K562 (cell line): Measurements from ENCODE around the gene BEST2. TPM values are rescaled to one million over a fixed set of nuclear protein-coding genes. Genes with fewer than 3 reads are reported as not detected.
A peak's percentile ranks its signal among the peaks of the same experiment; 100 is the strongest.

Experiments used
- CBX1 ChIP-seq: sonication (generic); IDR thresholded peaks from 2 replicates; pipeline ENCODE4 v1.6.1; 2016; ENCODE audit warnings: antibody characterized with exemption, low read depth, mild to moderate bottlenecking
- CHCHD3 ChIP-seq: fragments of 250-450 bp; sonication (Bioruptor Pico); IDR thresholded peaks from 2 replicates; pipeline ENCODE4 v2.1.2; 2022; ENCODE audit warnings: mild to moderate bottlenecking
- CREB1 ChIP-seq, 2 experiments: sonication (generic) in 1 of 2; formaldehyde crosslinking in 1 of 2; IDR thresholded peaks; 2 replicates each; pipeline versions ENCODE4 v1.6.1 to v1.8.0; 2012 to 2022; ENCODE audit warnings: inconsistent platforms in 1 of 2, mild to moderate bottlenecking in 1 of 2, missing genetic modification reagents in 1 of 2, moderate library complexity in 1 of 2
- CREBBP ChIP-seq: IDR thresholded peaks from one replicate; pipeline ENCODE4 v1.6.1; 2012; ENCODE audit warnings: low read depth, mild to moderate bottlenecking, control low read depth, inconsistent platforms, low read length
- DNMT1 ChIP-seq: fragments of 450-650 bp; IDR thresholded peaks from 2 replicates; pipeline ENCODE4 v1.6.1; 2016; ENCODE audit warnings: antibody characterized with exemption, mild to moderate bottlenecking
- FOXA1 ChIP-seq: fragments of 450-650 bp; IDR thresholded peaks from 2 replicates; pipeline ENCODE4 v1.6.1; 2016; ENCODE audit warnings: mild to moderate bottlenecking, borderline replicate concordance
- KLF6 ChIP-seq: fragments of 250-450 bp; sonication (Bioruptor Pico); IDR thresholded peaks from 2 replicates; pipeline ENCODE4 v1.4.0; 2020; ENCODE audit warnings: mild to moderate bottlenecking, moderate library complexity, borderline replicate concordance
- NCOA4 ChIP-seq: fragments of 450-650 bp; IDR thresholded peaks from 2 replicates; pipeline ENCODE4 v1.6.1; 2018; ENCODE audit warnings: mild to moderate bottlenecking; ENCODE audit not compliant: partially characterized antibody
- XRCC4 ChIP-seq: IDR thresholded peaks from one replicate; pipeline ENCODE4 v1.6.1; 2011; ENCODE audit not compliant: insufficient read depth, insufficient read length; ENCODE audit errors: extremely low read depth
- ZBTB8A ChIP-seq: fragments of 450-650 bp; IDR thresholded peaks from 2 replicates; pipeline ENCODE4 v1.6.1; 2018; ENCODE audit warnings: mild to moderate bottlenecking, moderate library complexity; ENCODE audit not compliant: partially characterized antibody
- ZKSCAN1 ChIP-seq: fragments of 150-350 bp; IDR thresholded peaks from 2 replicates; pipeline ENCODE4 v1.6.1; 2016; ENCODE audit warnings: low read depth, low read length
- ZNF263 ChIP-seq: sonication (generic); formaldehyde crosslinking; IDR thresholded peaks from 2 replicates; pipeline ENCODE4 v1.8.0; 2022; ENCODE audit warnings: mild to moderate bottlenecking, missing genetic modification reagents, borderline replicate concordance
- ZNF436 ChIP-seq: fragments of 250-450, 450-650 bp; sonication (Bioruptor Pico); formaldehyde crosslinking; IDR thresholded peaks from 2 replicates; pipeline ENCODE4 v1.7.0; 2020; ENCODE audit warnings: mild to moderate bottlenecking
- ZSCAN29 ChIP-seq: fragments of 450-650 bp; IDR thresholded peaks from 2 replicates; pipeline ENCODE4 v1.6.1; 2017
- polyA plus RNA-seq, 8 experiments: library from polyadenylated mRNA; depleted of rRNA in 4 of 8; stranded (reverse) in 5 of 8; unstranded in 3 of 8; fragments of >200 nt; fragmentation: Nextera tagmentation in 2 of 8; fragmentation: Illumina TruSeq in 1 of 8; extraction: Ambion mirVana in 2 of 8; extraction: Trizol in 1 of 8; gene quantifications; 2 replicates each; pipeline versions ENCODE4 v1.2.1 to v1.2.3, GENCODE V29; 2011 to 2014; ENCODE audit warnings: inconsistent platforms in 1 of 8, missing spikeins in 1 of 8
- total RNA-seq, 7 experiments: library from RNA; depleted of rRNA in 6 of 7; stranded (reverse); fragments of >200 nt in 6 of 7; fragmentation: Illumina TruSeq in 2 of 7; extraction: Trizol in 2 of 7; gene quantifications; 2 replicates each; pipeline versions ENCODE4 v1.2.1 to v1.2.3, GENCODE V29; 2011 to 2021; ENCODE audit warnings: low replicate concordance in 1 of 7
- TF ChIP-seq, protein P1 (sequence below): fragments of 450-650 bp; IDR thresholded peaks from 2 replicates; pipeline ENCODE4 v1.6.1; 2016; ENCODE audit warnings: mild to moderate bottlenecking
- TF ChIP-seq, protein P2 (sequence below): sonication (generic); formaldehyde crosslinking; IDR thresholded peaks from 2 replicates; pipeline ENCODE4 v1.8.1; 2023; ENCODE audit warnings: mild to moderate bottlenecking, missing genetic modification reagents
- TF ChIP-seq, protein P3 (sequence below): fragments of 450-650 bp; IDR thresholded peaks from 2 replicates; pipeline ENCODE4 v1.7.0; 2016; ENCODE audit warnings: borderline replicate concordance
- TF ChIP-seq, protein P4 (sequence below): fragments of 200-800 bp; sonication (Bioruptor generic); IDR thresholded peaks from 2 replicates; pipeline ENCODE4 v1.6.1; 2016; ENCODE audit warnings: missing genetic modification characterization, missing compliant biosample characterization

Gene BEST2
- total and polyA plus RNA-seq, 9 of the 15 experiments (the other 6 are each of a cell fraction or from before 2014, with no cell fraction given), result not detected

DNA sequence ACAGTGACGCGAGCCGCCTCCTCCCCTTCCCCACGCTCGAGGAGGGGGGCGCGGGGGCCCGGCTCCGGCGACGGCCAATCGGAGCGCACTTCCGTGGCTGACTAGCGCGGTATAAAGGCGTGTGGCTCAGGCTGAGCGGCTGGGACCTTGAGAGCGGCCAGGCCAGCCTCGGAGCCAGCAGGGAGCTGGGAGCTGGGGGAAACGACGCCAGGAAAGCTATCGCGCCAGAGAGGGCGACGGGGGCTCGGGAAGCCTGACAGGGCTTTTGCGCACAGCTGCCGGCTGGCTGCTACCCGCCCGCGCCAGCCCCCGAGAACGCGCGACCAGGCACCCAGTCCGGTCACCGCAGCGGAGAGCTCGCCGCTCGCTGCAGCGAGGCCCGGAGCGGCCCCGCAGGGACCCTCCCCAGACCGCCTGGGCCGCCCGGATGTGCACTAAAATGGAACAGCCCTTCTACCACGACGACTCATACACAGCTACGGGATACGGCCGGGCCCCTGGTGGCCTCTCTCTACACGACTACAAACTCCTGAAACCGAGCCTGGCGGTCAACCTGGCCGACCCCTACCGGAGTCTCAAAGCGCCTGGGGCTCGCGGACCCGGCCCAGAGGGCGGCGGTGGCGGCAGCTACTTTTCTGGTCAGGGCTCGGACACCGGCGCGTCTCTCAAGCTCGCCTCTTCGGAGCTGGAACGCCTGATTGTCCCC is 39.9 kb downstream of the BEST2 start, which contains the start of gene JUNB (continued):
- TF ChIP-seq, protein P1, sequence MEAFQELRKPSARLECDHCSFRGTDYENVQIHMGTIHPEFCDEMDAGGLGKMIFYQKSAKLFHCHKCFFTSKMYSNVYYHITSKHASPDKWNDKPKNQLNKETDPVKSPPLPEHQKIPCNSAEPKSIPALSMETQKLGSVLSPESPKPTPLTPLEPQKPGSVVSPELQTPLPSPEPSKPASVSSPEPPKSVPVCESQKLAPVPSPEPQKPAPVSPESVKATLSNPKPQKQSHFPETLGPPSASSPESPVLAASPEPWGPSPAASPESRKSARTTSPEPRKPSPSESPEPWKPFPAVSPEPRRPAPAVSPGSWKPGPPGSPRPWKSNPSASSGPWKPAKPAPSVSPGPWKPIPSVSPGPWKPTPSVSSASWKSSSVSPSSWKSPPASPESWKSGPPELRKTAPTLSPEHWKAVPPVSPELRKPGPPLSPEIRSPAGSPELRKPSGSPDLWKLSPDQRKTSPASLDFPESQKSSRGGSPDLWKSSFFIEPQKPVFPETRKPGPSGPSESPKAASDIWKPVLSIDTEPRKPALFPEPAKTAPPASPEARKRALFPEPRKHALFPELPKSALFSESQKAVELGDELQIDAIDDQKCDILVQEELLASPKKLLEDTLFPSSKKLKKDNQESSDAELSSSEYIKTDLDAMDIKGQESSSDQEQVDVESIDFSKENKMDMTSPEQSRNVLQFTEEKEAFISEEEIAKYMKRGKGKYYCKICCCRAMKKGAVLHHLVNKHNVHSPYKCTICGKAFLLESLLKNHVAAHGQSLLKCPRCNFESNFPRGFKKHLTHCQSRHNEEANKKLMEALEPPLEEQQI, result no peak
- TF ChIP-seq ZNF263 (CRISPR knock-in tag) (peak; percentile 71; the same call in 1 of the 2 replicates), DNMT1 (no peak), KLF6 (CRISPR knock-in tag) (no peak), ZBTB8A (no peak), CHCHD3 (CRISPR knock-in tag) (peak; percentile 64; the same call in 1 of the 2 replicates), ZSCAN29 (no peak), FOXA1 (no peak), CREB1 (IDR thresholded peaks at IDR 0.05) (peak; percentile 77), CREB1 (CRISPR knock-in tag; IDR thresholded peaks at IDR 0.05) (peak; percentile 88), CREBBP (no peak), CBX1 (peak; percentile 99), NCOA4 (no peak), XRCC4 (no peak), ZKSCAN1 (peak; percentile 78), ZNF436 (CRISPR knock-in tag) (peak; percentile 78; the same call in 1 of the 2 replicates)
- TF ChIP-seq, protein P2, sequence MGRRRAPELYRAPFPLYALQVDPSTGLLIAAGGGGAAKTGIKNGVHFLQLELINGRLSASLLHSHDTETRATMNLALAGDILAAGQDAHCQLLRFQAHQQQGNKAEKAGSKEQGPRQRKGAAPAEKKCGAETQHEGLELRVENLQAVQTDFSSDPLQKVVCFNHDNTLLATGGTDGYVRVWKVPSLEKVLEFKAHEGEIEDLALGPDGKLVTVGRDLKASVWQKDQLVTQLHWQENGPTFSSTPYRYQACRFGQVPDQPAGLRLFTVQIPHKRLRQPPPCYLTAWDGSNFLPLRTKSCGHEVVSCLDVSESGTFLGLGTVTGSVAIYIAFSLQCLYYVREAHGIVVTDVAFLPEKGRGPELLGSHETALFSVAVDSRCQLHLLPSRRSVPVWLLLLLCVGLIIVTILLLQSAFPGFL, result peak; percentile 16; the same call in 1 of the 2 replicates
- TF ChIP-seq, protein P3, sequence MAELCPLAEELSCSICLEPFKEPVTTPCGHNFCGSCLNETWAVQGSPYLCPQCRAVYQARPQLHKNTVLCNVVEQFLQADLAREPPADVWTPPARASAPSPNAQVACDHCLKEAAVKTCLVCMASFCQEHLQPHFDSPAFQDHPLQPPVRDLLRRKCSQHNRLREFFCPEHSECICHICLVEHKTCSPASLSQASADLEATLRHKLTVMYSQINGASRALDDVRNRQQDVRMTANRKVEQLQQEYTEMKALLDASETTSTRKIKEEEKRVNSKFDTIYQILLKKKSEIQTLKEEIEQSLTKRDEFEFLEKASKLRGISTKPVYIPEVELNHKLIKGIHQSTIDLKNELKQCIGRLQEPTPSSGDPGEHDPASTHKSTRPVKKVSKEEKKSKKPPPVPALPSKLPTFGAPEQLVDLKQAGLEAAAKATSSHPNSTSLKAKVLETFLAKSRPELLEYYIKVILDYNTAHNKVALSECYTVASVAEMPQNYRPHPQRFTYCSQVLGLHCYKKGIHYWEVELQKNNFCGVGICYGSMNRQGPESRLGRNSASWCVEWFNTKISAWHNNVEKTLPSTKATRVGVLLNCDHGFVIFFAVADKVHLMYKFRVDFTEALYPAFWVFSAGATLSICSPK, result no peak
- TF ChIP-seq, protein P4, sequence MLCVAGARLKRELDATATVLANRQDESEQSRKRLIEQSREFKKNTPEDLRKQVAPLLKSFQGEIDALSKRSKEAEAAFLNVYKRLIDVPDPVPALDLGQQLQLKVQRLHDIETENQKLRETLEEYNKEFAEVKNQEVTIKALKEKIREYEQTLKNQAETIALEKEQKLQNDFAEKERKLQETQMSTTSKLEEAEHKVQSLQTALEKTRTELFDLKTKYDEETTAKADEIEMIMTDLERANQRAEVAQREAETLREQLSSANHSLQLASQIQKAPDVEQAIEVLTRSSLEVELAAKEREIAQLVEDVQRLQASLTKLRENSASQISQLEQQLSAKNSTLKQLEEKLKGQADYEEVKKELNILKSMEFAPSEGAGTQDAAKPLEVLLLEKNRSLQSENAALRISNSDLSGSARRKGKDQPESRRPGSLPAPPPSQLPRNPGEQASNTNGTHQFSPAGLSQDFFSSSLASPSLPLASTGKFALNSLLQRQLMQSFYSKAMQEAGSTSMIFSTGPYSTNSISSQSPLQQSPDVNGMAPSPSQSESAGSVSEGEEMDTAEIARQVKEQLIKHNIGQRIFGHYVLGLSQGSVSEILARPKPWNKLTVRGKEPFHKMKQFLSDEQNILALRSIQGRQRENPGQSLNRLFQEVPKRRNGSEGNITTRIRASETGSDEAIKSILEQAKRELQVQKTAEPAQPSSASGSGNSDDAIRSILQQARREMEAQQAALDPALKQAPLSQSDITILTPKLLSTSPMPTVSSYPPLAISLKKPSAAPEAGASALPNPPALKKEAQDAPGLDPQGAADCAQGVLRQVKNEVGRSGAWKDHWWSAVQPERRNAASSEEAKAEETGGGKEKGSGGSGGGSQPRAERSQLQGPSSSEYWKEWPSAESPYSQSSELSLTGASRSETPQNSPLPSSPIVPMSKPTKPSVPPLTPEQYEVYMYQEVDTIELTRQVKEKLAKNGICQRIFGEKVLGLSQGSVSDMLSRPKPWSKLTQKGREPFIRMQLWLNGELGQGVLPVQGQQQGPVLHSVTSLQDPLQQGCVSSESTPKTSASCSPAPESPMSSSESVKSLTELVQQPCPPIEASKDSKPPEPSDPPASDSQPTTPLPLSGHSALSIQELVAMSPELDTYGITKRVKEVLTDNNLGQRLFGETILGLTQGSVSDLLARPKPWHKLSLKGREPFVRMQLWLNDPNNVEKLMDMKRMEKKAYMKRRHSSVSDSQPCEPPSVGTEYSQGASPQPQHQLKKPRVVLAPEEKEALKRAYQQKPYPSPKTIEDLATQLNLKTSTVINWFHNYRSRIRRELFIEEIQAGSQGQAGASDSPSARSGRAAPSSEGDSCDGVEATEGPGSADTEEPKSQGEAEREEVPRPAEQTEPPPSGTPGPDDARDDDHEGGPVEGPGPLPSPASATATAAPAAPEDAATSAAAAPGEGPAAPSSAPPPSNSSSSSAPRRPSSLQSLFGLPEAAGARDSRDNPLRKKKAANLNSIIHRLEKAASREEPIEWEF (CRISPR knock-in tag), result no peak
